GM12801 (cell line): ENCODE measurements around the gene UBAC1.

Experiments
- TF ChIP-seq, protein P1 (sequence below): IDR thresholded peaks from one replicate; pipeline ENCODE4 v1.5.1; 2011; ENCODE audit warnings: control low read depth; ENCODE audit not compliant: insufficient read length; ENCODE audit errors: extremely low read depth

The UBAC1 gene

DNA sequence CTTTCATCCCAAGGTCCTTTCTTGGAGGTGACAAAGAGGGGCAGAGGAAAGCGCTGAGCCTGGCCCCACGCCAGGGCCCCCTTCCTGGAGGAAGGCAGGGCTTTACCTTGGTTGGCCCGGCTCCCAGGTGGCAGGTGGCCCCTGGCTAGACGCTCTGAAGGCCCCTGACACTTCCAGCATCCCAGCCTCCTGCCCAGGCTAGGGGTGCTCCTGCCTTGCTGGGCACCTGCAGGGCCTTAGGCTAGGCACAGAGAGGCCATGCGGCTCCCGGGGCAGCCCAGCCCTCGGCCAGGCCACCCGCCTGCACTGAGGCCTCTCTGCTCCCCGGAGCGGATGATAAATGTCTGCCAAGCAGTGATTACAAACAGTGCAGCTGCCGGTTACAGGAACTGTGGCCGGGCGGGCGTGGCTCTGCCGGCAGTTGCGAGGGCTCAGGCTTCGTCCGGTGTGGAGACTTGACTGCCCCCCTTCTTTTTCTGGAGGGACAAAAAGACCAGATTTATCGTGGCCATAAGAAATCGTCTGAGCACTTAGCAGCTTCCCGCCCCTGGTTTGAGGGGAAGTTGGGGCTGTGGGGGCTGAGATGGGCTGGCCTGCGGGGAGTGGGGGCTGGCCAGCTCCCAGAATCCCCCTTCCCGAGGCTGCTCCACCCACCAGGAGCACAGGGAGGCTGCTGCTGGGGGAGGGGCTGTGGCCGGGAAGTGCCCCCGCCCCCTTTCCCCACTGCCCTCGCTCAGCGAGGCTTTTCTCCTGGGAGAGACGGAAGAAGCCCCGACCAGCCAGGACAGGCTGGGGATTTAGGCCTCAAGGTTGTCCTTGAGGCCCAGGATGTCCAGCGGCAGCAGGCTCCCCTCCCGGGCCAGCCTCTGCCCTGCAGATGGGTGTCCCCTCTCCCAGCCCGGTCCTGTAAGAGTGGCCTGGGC is 31.6 kb upstream of the UBAC1 start:
- TF ChIP-seq, protein P1, sequence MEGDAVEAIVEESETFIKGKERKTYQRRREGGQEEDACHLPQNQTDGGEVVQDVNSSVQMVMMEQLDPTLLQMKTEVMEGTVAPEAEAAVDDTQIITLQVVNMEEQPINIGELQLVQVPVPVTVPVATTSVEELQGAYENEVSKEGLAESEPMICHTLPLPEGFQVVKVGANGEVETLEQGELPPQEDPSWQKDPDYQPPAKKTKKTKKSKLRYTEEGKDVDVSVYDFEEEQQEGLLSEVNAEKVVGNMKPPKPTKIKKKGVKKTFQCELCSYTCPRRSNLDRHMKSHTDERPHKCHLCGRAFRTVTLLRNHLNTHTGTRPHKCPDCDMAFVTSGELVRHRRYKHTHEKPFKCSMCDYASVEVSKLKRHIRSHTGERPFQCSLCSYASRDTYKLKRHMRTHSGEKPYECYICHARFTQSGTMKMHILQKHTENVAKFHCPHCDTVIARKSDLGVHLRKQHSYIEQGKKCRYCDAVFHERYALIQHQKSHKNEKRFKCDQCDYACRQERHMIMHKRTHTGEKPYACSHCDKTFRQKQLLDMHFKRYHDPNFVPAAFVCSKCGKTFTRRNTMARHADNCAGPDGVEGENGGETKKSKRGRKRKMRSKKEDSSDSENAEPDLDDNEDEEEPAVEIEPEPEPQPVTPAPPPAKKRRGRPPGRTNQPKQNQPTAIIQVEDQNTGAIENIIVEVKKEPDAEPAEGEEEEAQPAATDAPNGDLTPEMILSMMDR = no peak

DNA sequence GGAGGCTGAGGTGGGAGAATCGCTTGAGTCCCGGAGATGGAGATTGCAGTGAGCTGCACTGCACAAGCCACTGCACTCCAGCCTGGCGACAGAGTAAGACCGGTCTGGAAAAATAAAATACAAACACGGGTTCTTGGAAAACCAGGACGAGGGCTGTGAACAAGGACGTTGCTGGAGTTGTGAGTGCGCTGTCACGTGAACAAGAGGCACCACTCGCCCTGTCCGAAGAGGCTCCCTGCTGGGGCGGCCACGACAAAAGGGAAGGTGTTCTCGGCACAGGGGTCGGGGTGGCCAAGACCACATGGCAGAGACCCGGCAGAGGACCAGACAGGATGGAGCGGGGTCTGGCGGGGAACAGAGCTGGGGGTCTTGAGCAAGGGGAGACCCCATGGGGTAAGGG is 30.6 kb upstream of the UBAC1 start:
- TF ChIP-seq, protein P1 = no peak

DNA sequence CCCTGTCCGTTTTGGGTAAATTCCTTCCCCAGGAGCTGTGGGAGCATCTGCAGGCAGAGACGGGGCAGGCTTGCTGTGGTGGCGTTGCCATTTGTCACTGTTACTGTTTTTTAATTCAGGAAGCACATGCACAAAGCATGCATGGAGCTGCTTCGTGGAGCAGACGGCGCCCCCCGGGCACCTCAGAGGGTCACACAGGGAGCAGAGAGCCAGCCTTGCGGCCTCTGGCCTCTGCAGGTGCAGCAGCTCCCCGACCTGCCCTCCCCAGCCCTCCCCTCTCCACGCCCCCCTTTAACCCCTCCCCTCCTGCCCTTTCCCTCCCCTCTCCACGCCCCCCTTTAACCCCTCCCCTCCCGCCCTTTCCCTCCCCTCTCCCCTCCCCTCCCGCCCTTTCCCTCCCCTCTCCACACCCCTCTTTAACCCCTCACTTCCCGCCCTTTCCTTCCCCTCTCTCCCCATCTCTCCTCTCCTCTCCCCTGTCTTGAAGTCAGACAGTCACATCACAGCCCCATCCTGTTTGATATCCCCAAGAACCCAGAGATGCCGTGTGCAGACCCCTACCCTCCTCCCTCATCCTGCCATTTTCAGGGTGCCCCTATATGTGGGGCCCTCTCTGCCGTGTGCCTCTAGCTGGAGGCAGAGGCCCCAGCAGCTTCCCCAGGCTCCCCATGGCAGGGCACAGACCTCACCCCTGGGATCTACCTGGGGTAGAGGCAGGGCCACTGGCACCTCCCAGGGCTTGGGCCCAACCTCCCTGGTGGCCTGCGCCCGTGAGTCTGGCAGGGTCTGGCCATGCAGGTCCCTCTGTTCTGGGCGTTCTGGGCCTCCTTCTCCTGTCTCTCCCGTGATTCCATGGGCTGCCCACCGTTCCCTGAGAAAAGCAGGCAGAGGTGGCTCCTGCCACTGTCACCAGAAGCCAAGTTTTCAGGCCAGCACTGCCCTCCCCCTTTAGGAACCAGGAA is 29.6 kb upstream of the UBAC1 start:
- TF ChIP-seq, protein P1 = no peak

- TF ChIP-seq, protein P1 = no peak
These were observed 28.7 kb upstream of the UBAC1 start for GRCh38 chr9:135989722-135990467.

GRCh38 chr9:135989157-135989556 is 28.0 kb upstream of the UBAC1 start:
- TF ChIP-seq, protein P1 = no peak

DNA sequence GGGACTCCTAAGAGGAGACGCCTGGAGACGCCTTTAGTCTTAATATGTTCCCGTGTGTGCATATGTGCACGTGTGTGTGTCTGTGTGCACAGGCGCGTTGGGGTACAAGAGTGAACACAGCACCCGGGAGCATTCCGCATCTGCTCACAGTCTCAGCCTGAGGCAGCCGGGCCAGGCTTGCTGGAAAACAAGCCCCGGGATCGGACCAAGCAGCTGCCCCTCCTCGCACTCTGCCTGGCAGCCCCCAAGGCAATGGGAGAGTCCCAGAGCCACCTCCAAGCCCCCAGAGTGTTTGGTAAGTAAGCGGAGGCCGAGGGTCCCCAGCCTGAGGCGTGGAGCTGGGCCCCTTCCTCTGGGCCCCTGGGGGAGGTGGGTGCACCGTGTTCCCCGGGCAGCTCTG is 27.3 kb upstream of the UBAC1 start:
- TF ChIP-seq, protein P1 = no peak
